Right atrium auricular region (tissue), 2 donors: ENCODE measurements around the gene SLC2A11. TPM values are rescaled to one million over a fixed set of nuclear protein-coding genes. Genes with fewer than 3 reads are reported as not detected.

ENCODE experiments used
- DNase-seq: peaks from one replicate; pipeline ENCODE4 v3.0.0-alpha.2; 2019; ENCODE audit warnings: low spot score
- H3K27ac ChIP-seq, 2 donors: fragments of 200-600 bp; sonication (generic); 1 replicate in 1 of 2; 2 replicates in 1 of 2; pipeline ENCODE4 v1.5.1; 2016 to 2019
- H3K27me3 ChIP-seq, 2 donors: fragments of 200-600 bp; sonication (generic); one replicate each; pipeline versions ENCODE4 v1.5.1 to v1.6.0; 2017 to 2019
- H3K36me3 ChIP-seq: fragments of 200-600 bp; sonication (generic); one replicate; pipeline ENCODE4 v1.5.1; 2016
- H3K4me1 ChIP-seq, 2 donors: fragments of 200-600 bp; sonication (generic); one replicate each; pipeline versions ENCODE4 v1.5.1 to v1.6.0; 2017 to 2019
- H3K4me3 ChIP-seq, 2 donors: fragments of 200-600 bp; sonication (generic); 1 replicate in 1 of 2; 2 replicates in 1 of 2; pipeline ENCODE4 v1.5.1; 2017 to 2019; ENCODE audit warnings: mild to moderate bottlenecking in 1 of 2, moderate library complexity in 1 of 2
- H3K9me3 ChIP-seq, 2 donors: fragments of 200-600 bp; sonication (generic); one replicate each; pipeline ENCODE4 v1.5.1; 2019
- CTCF ChIP-seq, 2 donors: fragments of 200-600 bp; sonication (generic); IDR thresholded peaks; one replicate each; pipeline ENCODE4 v1.5.1; 2019; ENCODE audit warnings: antibody characterized with exemption in 2 of 2
- total RNA-seq, 2 donors: library from RNA; depleted of rRNA; stranded (reverse); fragments of >200 nt; gene quantifications; one replicate each; pipeline ENCODE4 v1.1.0, GENCODE V29; 2016

The SLC2A11 gene
- total RNA-seq, 2 donors from 2014 or later = 10.6 to 15.5 TPM

- Histone ChIP-seq H3K27ac (peak overlapping the region; percentile 88 to 90), H3K36me3 (peaks cover 8% of the 10 kb centered on the region), H3K9me3 (no peaks in the 10 kb centered on the region), H3K27me3 (no peaks in the 10 kb centered on the region), H3K4me1 (peaks cover 0 to 68% of the 10 kb centered on the region in 2 donors), H3K4me3 (no peak overlapping the region)
- DNase-seq = no peak
- no peak for TF ChIP-seq CTCF (IDR thresholded peaks at IDR 0.05)
Observed at GRCh38 chr22:23837496-23837859, 20.2 kb upstream of the SLC2A11 start.

GRCh38 chr22:23837911-23838680 is 19.6 kb upstream of the SLC2A11 start:
- Histone ChIP-seq H3K27ac (peak overlapping the region; percentile 88 to 90), H3K36me3 (peaks cover 8% of the 10 kb centered on the region), H3K27me3 (no peaks in the 10 kb centered on the region), H3K4me3 (peak overlapping the region in 1 of 2 donors; percentile 48), H3K9me3 (no peaks in the 10 kb centered on the region), H3K4me1 (peaks cover 0 to 61% of the 10 kb centered on the region in 2 donors)
- no peak for DNase-seq
- TF ChIP-seq CTCF (IDR thresholded peaks at IDR 0.05) = no peak

- Histone ChIP-seq H3K27ac (peak within 1 kb of the TSS; percentile 88 to 90), H3K4me3 (peak within 1 kb of the TSS; percentile 2 to 48), H3K36me3 (peaks cover 4% of the 10 kb centered on the region), H3K4me1 (peaks cover 0 to 54% of the 10 kb centered on the region in 2 donors), H3K9me3 (no peaks in the 10 kb centered on the region), H3K27me3 (no peaks in the 10 kb centered on the region)
- peak; percentile 98 for DNase-seq
- no peak for TF ChIP-seq CTCF (IDR thresholded peaks at IDR 0.05)
Observed at GRCh38 chr22:23838681-23839468, 18.8 kb upstream of the SLC2A11 start, which contains the start of gene DERL3. Gene DERL3 (minus strand): TSS chr22:23839006. CDS start chr22:23838987, 19 bp downstream.

GRCh38 chr22:23840026-23840425 is 17.6 kb upstream of the SLC2A11 start:
- no peaks in the 10 kb centered on the region for H3K27me3 ChIP-seq
- H3K9me3 ChIP-seq = no peaks in the 10 kb centered on the region
- no peaks in the 10 kb centered on the region for H3K36me3 ChIP-seq
- H3K4me1 ChIP-seq = peaks cover 0 to 52% of the 10 kb centered on the region in 2 donors
- TF ChIP-seq CTCF (IDR thresholded peaks at IDR 0.05) = no peak
- H3K27ac ChIP-seq = no peak overlapping the region
- H3K4me3 ChIP-seq = no peak overlapping the region
- no peak for DNase-seq

- Histone ChIP-seq H3K9me3 (no peaks in the 10 kb centered on the region), H3K4me3 (no peak overlapping the region), H3K27me3 (no peaks in the 10 kb centered on the region), H3K27ac (peak overlapping the region in 1 of 2 donors; percentile 60), H3K36me3 (no peaks in the 10 kb centered on the region), H3K4me1 (peaks cover 0 to 54% of the 10 kb centered on the region in 2 donors)
- TF ChIP-seq CTCF (IDR thresholded peaks at IDR 0.05) = no peak
- no peak for DNase-seq
Observed at GRCh38 chr22:23841292-23841691, 16.4 kb upstream of the SLC2A11 start.
